DOHH2 (cell line): ENCODE measurements around the gene FABP1.

ENCODE experiments used
- EZH2phosphoT487 ChIP-seq: fragments of 200-600 bp; sonication (generic); IDR thresholded peaks from 2 replicates; pipeline ENCODE4 v1.6.1; 2017; ENCODE audit warnings: borderline replicate concordance, mild to moderate bottlenecking, antibody characterized with exemption, low read length, moderate library complexity, mixed read lengths
- TF ChIP-seq, protein P1 (sequence below): fragments of 200-600 bp; sonication (generic); IDR thresholded peaks from one replicate; pipeline ENCODE4 v1.5.1; 2014; ENCODE audit warnings: antibody characterized with exemption, mild to moderate bottlenecking, low read depth, low read length; ENCODE audit not compliant: poor library complexity, severe bottlenecking

GRCh38 chr2:88147145-88147544 is 19.3 kb upstream of the FABP1 start:
- TF ChIP-seq, protein P1, sequence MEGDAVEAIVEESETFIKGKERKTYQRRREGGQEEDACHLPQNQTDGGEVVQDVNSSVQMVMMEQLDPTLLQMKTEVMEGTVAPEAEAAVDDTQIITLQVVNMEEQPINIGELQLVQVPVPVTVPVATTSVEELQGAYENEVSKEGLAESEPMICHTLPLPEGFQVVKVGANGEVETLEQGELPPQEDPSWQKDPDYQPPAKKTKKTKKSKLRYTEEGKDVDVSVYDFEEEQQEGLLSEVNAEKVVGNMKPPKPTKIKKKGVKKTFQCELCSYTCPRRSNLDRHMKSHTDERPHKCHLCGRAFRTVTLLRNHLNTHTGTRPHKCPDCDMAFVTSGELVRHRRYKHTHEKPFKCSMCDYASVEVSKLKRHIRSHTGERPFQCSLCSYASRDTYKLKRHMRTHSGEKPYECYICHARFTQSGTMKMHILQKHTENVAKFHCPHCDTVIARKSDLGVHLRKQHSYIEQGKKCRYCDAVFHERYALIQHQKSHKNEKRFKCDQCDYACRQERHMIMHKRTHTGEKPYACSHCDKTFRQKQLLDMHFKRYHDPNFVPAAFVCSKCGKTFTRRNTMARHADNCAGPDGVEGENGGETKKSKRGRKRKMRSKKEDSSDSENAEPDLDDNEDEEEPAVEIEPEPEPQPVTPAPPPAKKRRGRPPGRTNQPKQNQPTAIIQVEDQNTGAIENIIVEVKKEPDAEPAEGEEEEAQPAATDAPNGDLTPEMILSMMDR, result no peak
- TF ChIP-seq EZH2phosphoT487, result no peak
